GM23248 (cell line): Measurements from ENCODE around the gene AKAP12. TPM values are rescaled to one million over a fixed set of nuclear protein-coding genes. Genes with fewer than 3 reads are reported as not detected.
"Not testable (repeated sequence)": the region's sequence is repeated elsewhere in the genome, so short reads cannot be mapped to it uniquely, and the experiment has no call there.

Experiments
- DNase-seq: peaks from one replicate; pipeline ENCODE4 v3.0.0-alpha.2; 2015
- H2AFZ ChIP-seq: fragments of 200-600 bp; sonication (generic); 2 replicates; pipeline ENCODE4 v1.6.1; 2016; ENCODE audit warnings: antibody characterized with exemption
- H3F3A ChIP-seq: fragments of 200-600 bp; sonication (generic); 2 replicates; pipeline ENCODE4 v1.6.1; 2016; ENCODE audit warnings: mild to moderate bottlenecking, antibody characterized with exemption, mixed run types; ENCODE audit not compliant: insufficient read depth
- H3K27ac ChIP-seq: fragments of 200-600 bp; sonication (generic); 2 replicates; pipeline ENCODE4 v1.5.1; 2016; ENCODE audit warnings: mild to moderate bottlenecking
- H3K27me3 ChIP-seq: fragments of 200-600 bp; sonication (generic); replicated peaks from 2 replicates; pipeline ENCODE4 v1.6.1; 2016; ENCODE audit warnings: mild to moderate bottlenecking; ENCODE audit not compliant: insufficient read depth
- H3K36me3 ChIP-seq: fragments of 200-600 bp; sonication (generic); 2 replicates; pipeline ENCODE4 v1.6.1; 2016; ENCODE audit warnings: low read depth, mild to moderate bottlenecking
- H3K4me1 ChIP-seq: fragments of 200-600 bp; sonication (generic); 2 replicates; pipeline ENCODE4 v1.6.1; 2016; ENCODE audit warnings: mild to moderate bottlenecking; ENCODE audit not compliant: insufficient read depth
- H3K4me2 ChIP-seq: fragments of 200-600 bp; sonication (generic); one replicate; pipeline ENCODE4 v1.6.1; 2016; ENCODE audit warnings: mild to moderate bottlenecking; ENCODE audit not compliant: unreplicated experiment
- H3K4me3 ChIP-seq: fragments of 200-600 bp; sonication (generic); 2 replicates; pipeline ENCODE4 v1.5.1; 2016; ENCODE audit warnings: mild to moderate bottlenecking
- H3K79me2 ChIP-seq: fragments of 200-600 bp; sonication (generic); 2 replicates; pipeline ENCODE4 v1.6.1; 2016; ENCODE audit warnings: mild to moderate bottlenecking; ENCODE audit not compliant: insufficient read depth
- H3K9ac ChIP-seq: fragments of 200-600 bp; sonication (generic); 2 replicates; pipeline ENCODE4 v1.6.1; 2016; ENCODE audit warnings: mild to moderate bottlenecking
- H3K9me2 ChIP-seq: fragments of 200-600 bp; sonication (generic); 2 replicates; pipeline ENCODE4 v1.6.1; 2016; ENCODE audit warnings: mixed run types, mild to moderate bottlenecking, moderate library complexity; ENCODE audit not compliant: insufficient read depth
- H3K9me3 ChIP-seq: fragments of 200-600 bp; sonication (generic); one replicate; pipeline ENCODE4 v1.6.1; 2017; ENCODE audit warnings: low read depth
- H4K20me1 ChIP-seq: fragments of 200-600 bp; sonication (generic); 2 replicates; pipeline ENCODE4 v1.6.0; 2016; ENCODE audit not compliant: insufficient read depth
- EZH2 ChIP-seq: fragments of 200-600 bp; sonication (generic); IDR thresholded peaks from 2 replicates; pipeline ENCODE4 v1.6.1; 2018; ENCODE audit warnings: antibody characterized with exemption, mild to moderate bottlenecking; ENCODE audit not compliant: insufficient read depth, poor library complexity, severe bottlenecking
- EZH2phosphoT487 ChIP-seq: fragments of 200-600 bp; sonication (generic); IDR thresholded peaks from 2 replicates; pipeline ENCODE4 v1.6.1; 2018; ENCODE audit warnings: antibody characterized with exemption, moderate library complexity, mild to moderate bottlenecking, low read depth; ENCODE audit not compliant: insufficient read depth
- WGBS, 2 experiments: methylation state at CpG; one replicate each; pipeline ENCODE4 v1.1.6; 2015 to 2017; ENCODE audit warnings: low lambda C conversion rate in 2 of 2, low coverage in 1 of 2; ENCODE audit errors: missing lambda C conversion rate in 2 of 2; 5-methylcytosine and 5-hydroxymethylcytosine counted together
- in situ Hi-C: fragments of 300-500 bp; cut with MboI; formaldehyde crosslinking; loops from 2 replicates; pipeline ENCODE4 v1.15.0; 2020
- polyA plus RNA-seq: library from polyadenylated mRNA; unstranded; fragments of >200 nt; fragmentation: Nextera tagmentation; extraction: Ambion mirVana; gene quantifications from 2 replicates; pipeline ENCODE4 v1.2.1, GENCODE V29; 2016
- total RNA-seq: library from RNA; depleted of rRNA; stranded (reverse); fragments of >200 nt; shearing (Covaris generic); gene quantifications from 2 replicates; pipeline ENCODE4 v1.2.3, GENCODE V29; 2014

Gene AKAP12
- total and polyA plus RNA-seq, 2 experiments from 2014 or later = 15.7 to 24.6 TPM

- H4K20me1 ChIP-seq = no peaks in the 10 kb centered on the region
- no peak overlapping the region for H3K9ac ChIP-seq
- no peak for TF ChIP-seq EZH2
- no peak for TF ChIP-seq EZH2phosphoT487
- H2AFZ ChIP-seq = no peak overlapping the region
- no peaks in the 10 kb centered on the region for H3K36me3 ChIP-seq
- no peaks in the 10 kb centered on the region for H3K27me3 ChIP-seq
- H3K27ac ChIP-seq = no peak overlapping the region
- no peak for DNase-seq
- WGBS, 2 experiments = 88% methylated on average over 11 of the region's 11 CpGs
- no peaks in the 10 kb centered on the region for H3K79me2 ChIP-seq
- in situ Hi-C loops = loop anchor here (25.0 kb wide), 1 partner anchor 926 kb away; no protein-coding TSS in a partner anchor
- no peaks in the 10 kb centered on the region for H3F3A ChIP-seq
- no peaks in the 10 kb centered on the region for H3K9me3 ChIP-seq
- H3K9me2 ChIP-seq = no peaks in the 10 kb centered on the region
- no peaks in the 10 kb centered on the region for H3K4me1 ChIP-seq
- no peak overlapping the region for H3K4me2 ChIP-seq
- no peak overlapping the region for H3K4me3 ChIP-seq
Measured at GRCh38 chr6:151338651-151339200, 99.0 kb downstream of the AKAP12 start.

GRCh38 chr6:151339369-151339768, 99.6 kb downstream of the AKAP12 start:
- no peak for TF ChIP-seq EZH2
- TF ChIP-seq EZH2phosphoT487 = no peak
- no peak overlapping the region for H3K9ac ChIP-seq
- H3K4me2 ChIP-seq = no peak overlapping the region
- in situ Hi-C loops = loop anchor here (25.0 kb wide), 1 partner anchor 927 kb away; no protein-coding TSS in a partner anchor
- DNase-seq = no peak
- 0 out of 2 replicates have a peak, but pooled peaks cover under 1% of the 10 kb centered on the region for H3K79me2 ChIP-seq
- H4K20me1 ChIP-seq = no peaks in the 10 kb centered on the region
- no peaks in the 10 kb centered on the region for H3K27me3 ChIP-seq
- no peaks in the 10 kb centered on the region for H3K36me3 ChIP-seq
- no peaks in the 10 kb centered on the region for H3K4me1 ChIP-seq
- no peaks in the 10 kb centered on the region for H3K9me2 ChIP-seq
- no peak overlapping the region for H2AFZ ChIP-seq
- no peak overlapping the region for H3K27ac ChIP-seq
- 93 to 97% methylated on average over 4 of the region's 4 CpGs for WGBS, 2 experiments
- H3F3A ChIP-seq = no peaks in the 10 kb centered on the region
- no peaks in the 10 kb centered on the region for H3K9me3 ChIP-seq
- no peak overlapping the region for H3K4me3 ChIP-seq

- Histone ChIP-seq H3F3A (no peaks in the 10 kb centered on the region), H3K36me3 (no peaks in the 10 kb centered on the region), H3K9ac (no peak overlapping the region), H2AFZ (no peak overlapping the region), H3K27me3 (no peaks in the 10 kb centered on the region), H3K9me3 (no peaks in the 10 kb centered on the region), H3K4me2 (no peak overlapping the region), H3K4me3 (no peak overlapping the region), H4K20me1 (no peaks in the 10 kb centered on the region), H3K79me2 (0 out of 2 replicates have a peak, but pooled peaks cover 4% of the 10 kb centered on the region), H3K4me1 (no peaks in the 10 kb centered on the region), H3K9me2 (no peaks in the 10 kb centered on the region), H3K27ac (no peak overlapping the region)
- WGBS, 2 experiments = 73 to 75% methylated on average over 14 to 15 of the region's 15 CpGs
- no peak for DNase-seq
- in situ Hi-C loops = loop anchor here (25.0 kb wide), 1 partner anchor 928 kb away; no protein-coding TSS in a partner anchor
- TF ChIP-seq EZH2 (no peak), EZH2phosphoT487 (no peak)
Measured at GRCh38 chr6:151340219-151340978, 100.6 kb downstream of the AKAP12 start.

- no peak overlapping the region for H3K9ac ChIP-seq
- no peak for TF ChIP-seq EZH2phosphoT487
- TF ChIP-seq EZH2 = no peak
- in situ Hi-C loops = loop anchor here (25.0 kb wide), 1 partner anchor 929 kb away; no protein-coding TSS in a partner anchor
- 96 to 97% methylated on average over 46 to 51 of the region's 52 CpGs for WGBS, 2 experiments
- 0 out of 2 replicates have a peak, but pooled peaks cover 4% of the 10 kb centered on the region for H3K79me2 ChIP-seq
- H4K20me1 ChIP-seq = no peaks in the 10 kb centered on the region
- no peaks in the 10 kb centered on the region for H3F3A ChIP-seq
- no peak overlapping the region for H3K4me2 ChIP-seq
- DNase-seq = no peak
- no peak overlapping the region for H3K27ac ChIP-seq
- H2AFZ ChIP-seq = no peak overlapping the region
- H3K36me3 ChIP-seq = no peaks in the 10 kb centered on the region
- H3K9me3 ChIP-seq = no peaks in the 10 kb centered on the region
- no peak overlapping the region for H3K4me3 ChIP-seq
- no peaks in the 10 kb centered on the region for H3K4me1 ChIP-seq
- H3K27me3 ChIP-seq = no peaks in the 10 kb centered on the region
- no peaks in the 10 kb centered on the region for H3K9me2 ChIP-seq
Measured at GRCh38 chr6:151341476-151342195, 101.9 kb downstream of the AKAP12 start.

GRCh38 chr6:151342750-151343149, 103.0 kb downstream of the AKAP12 start:
- H3K4me1 ChIP-seq, H2AFZ ChIP-seq, H4K20me1 ChIP-seq, H3F3A ChIP-seq, H3K36me3 ChIP-seq, DNase-seq, H3K4me3 ChIP-seq, H3K9ac ChIP-seq, H3K27me3 ChIP-seq, H3K4me2 ChIP-seq, H3K27ac ChIP-seq, H3K9me2 ChIP-seq, H3K9me3 ChIP-seq: not testable (repeated sequence)
- 95% methylated on average over 10 of the region's 10 CpGs for WGBS, 2 experiments
- peaks cover 10% of the 10 kb centered on the region; the same call in 1 of the 2 replicates for H3K79me2 ChIP-seq
- in situ Hi-C loops = loop anchor here (25.0 kb wide), 1 partner anchor 930 kb away; no protein-coding TSS in a partner anchor
